OCI-LY3 (cell line): ENCODE data around the gene PPP2CA.

ENCODE experiments used
- CTCF ChIP-seq: fragments of 200-600, 300-600 bp; sonication (generic); IDR thresholded peaks from 2 replicates; pipeline ENCODE4 v1.5.1; 2014; ENCODE audit warnings: antibody characterized with exemption, low read length, low read depth
- EZH2phosphoT487 ChIP-seq: fragments of 200-600 bp; shearing (Covaris generic); IDR thresholded peaks from 2 replicates; pipeline ENCODE4 v1.6.1; 2018; ENCODE audit warnings: antibody characterized with exemption, mixed run types, low read depth

- TF ChIP-seq CTCF (no peak), EZH2phosphoT487 (no peak)
Measured at GRCh38 chr5:134246771-134247427, 21.0 kb upstream of the PPP2CA start.
